Activated T-cell treated with anti-CD3 and anti-CD28 coated beads for 24 hours (primary cell): ENCODE measurements around the gene BTBD6.

ENCODE experiments used
- DNase-seq: peaks from one replicate; pipeline ENCODE4 v3.0.0-alpha.2; 2020; ENCODE audit warnings: low read depth

Gene BTBD6

GRCh38 chr14:105229099-105229655, 19.2 kb upstream of the BTBD6 start:
- DNase-seq, result no peak

- DNase-seq, result no peak
Measured at GRCh38 chr14:105240811-105241576, 7.3 kb upstream of the BTBD6 start.

GRCh38 chr14:105241641-105242040, 6.7 kb upstream of the BTBD6 start:
- no peak for DNase-seq

GRCh38 chr14:105244334-105244733, 4.0 kb upstream of the BTBD6 start:
- no peak for DNase-seq

GRCh38 chr14:105247026-105247425, 1.3 kb upstream of the BTBD6 start:
- no peak for DNase-seq

GRCh38 chr14:105247715-105248367, 492 bp upstream of the BTBD6 start:
- no peak for DNase-seq

GRCh38 chr14:105249182-105250007, 1.1 kb downstream of the BTBD6 start:
- DNase-seq, result no peak

- no peak for DNase-seq
Measured at GRCh38 chr14:105250008-105250366, 1.7 kb downstream of the BTBD6 start.

- no peak for DNase-seq
Measured at GRCh38 chr14:105250986-105251385, 2.7 kb downstream of the BTBD6 start.

GRCh38 chr14:105251920-105252319, 3.6 kb downstream of the BTBD6 start:
- DNase-seq, result no peak

GRCh38 chr14:105252552-105253328, 4.4 kb downstream of the BTBD6 start:
- DNase-seq, result no peak

- DNase-seq, result no peak
Measured at GRCh38 chr14:105253329-105253682, 5.0 kb downstream of the BTBD6 start.

GRCh38 chr14:105255021-105255507, 6.7 kb downstream of the BTBD6 start:
- DNase-seq, result no peak

GRCh38 chr14:105256292-105256960, 8.1 kb downstream of the BTBD6 start:
- DNase-seq, result no peak

- DNase-seq, result no peak
Measured at GRCh38 chr14:105257464-105257863, 9.1 kb downstream of the BTBD6 start.

GRCh38 chr14:105258846-105259245, 10.5 kb downstream of the BTBD6 start:
- DNase-seq, result no peak

GRCh38 chr14:105260959-105261358, 12.6 kb downstream of the BTBD6 start:
- no peak for DNase-seq

- DNase-seq, result no peak
Measured at GRCh38 chr14:105261781-105262180, 13.4 kb downstream of the BTBD6 start.

- no peak for DNase-seq
Measured at GRCh38 chr14:105267820-105268548, 19.7 kb downstream of the BTBD6 start.

- no peak for DNase-seq
Measured at GRCh38 chr14:105268736-105269354, 20.5 kb downstream of the BTBD6 start.
